Measurements from ENCODE around the gene ZNF20. TPM values are rescaled to one million over a fixed set of nuclear protein-coding genes. Genes with fewer than 3 reads are reported as not detected.

The ZNF20 gene
- total RNA-seq, 2 experiments from 2014 or later: 1.0 to 1.2 TPM

DNA sequence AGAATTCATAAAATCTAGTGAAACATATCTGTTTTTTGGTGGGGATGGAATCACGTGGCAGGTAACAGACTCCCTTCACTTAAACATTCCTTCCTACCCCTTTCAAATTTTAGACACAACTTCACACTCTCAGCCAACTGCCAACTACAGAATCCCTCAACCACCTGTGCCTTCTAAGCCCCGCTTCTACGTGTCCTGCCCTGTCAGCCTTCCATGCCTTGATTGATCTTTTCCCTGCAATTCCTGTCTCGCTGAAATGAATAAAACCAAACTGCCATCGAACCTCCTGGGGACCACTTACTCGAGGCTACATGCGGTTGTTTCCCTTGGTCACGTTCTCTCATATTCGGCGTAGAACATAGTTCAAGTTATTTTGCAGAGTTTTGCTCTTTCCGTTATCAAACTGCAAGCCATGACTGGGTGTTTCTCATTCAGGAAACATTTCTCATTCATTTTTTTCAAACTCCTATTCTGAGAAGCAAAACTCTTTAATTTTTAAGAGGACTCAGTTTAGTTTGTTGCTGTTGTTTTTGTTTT lies 15.2 kb upstream of the ZNF20 start:
- Histone ChIP-seq H3K36me3 (ENCODE audit: insufficient read depth, low read length) (no peaks in the 10 kb centered on the region), H3K27ac (ENCODE audit: low read depth in 1 of 2, low read length in 2 of 2) (no peak overlapping the region), H3K9me3 (ENCODE audit: control insufficient read depth in 1 of 2, insufficient read depth in 1 of 2, low read length in 2 of 2) (no peaks in the 10 kb centered on the region), H3K4me3 (ENCODE audit: low read length) (peak overlapping the region; percentile 64), H3K27me3 (ENCODE audit: control insufficient read depth in 1 of 2, insufficient read depth in 2 of 2, low read length in 2 of 2) (peaks cover 0 to 7% of the 10 kb centered on the region in 2 experiments), H3K4me1 (ENCODE audit: insufficient read depth, low read length) (peaks cover 36% of the 10 kb centered on the region)
- Mint-ChIP-seq H3K27me3 (no peaks in the 10 kb centered on the region), H3K36me3 (ENCODE audit: low read depth) (peaks cover 17% of the 10 kb centered on the region), H3K9me3 (no peaks in the 10 kb centered on the region), H3K4me3 (peak overlapping the region; percentile 82), H3K4me1 (ENCODE audit: low read depth) (peaks cover 23% of the 10 kb centered on the region), H3K27ac (no peak overlapping the region)
- POLR2A ChIA-PET: interaction anchor here (0.6 kb wide), 1 partner anchor 240 kb away, joined by 3 read pairs; no protein-coding TSS in a partner anchor
- DNase-seq (no peak), ATAC-seq (ENCODE audit: poor library complexity) (no peak)
- intact Hi-C loops (cut with DNase I, micrococcal nuclease): no loop called here
- CTCF ChIA-PET: no interaction called here
- TF ChIP-seq, protein P1, sequence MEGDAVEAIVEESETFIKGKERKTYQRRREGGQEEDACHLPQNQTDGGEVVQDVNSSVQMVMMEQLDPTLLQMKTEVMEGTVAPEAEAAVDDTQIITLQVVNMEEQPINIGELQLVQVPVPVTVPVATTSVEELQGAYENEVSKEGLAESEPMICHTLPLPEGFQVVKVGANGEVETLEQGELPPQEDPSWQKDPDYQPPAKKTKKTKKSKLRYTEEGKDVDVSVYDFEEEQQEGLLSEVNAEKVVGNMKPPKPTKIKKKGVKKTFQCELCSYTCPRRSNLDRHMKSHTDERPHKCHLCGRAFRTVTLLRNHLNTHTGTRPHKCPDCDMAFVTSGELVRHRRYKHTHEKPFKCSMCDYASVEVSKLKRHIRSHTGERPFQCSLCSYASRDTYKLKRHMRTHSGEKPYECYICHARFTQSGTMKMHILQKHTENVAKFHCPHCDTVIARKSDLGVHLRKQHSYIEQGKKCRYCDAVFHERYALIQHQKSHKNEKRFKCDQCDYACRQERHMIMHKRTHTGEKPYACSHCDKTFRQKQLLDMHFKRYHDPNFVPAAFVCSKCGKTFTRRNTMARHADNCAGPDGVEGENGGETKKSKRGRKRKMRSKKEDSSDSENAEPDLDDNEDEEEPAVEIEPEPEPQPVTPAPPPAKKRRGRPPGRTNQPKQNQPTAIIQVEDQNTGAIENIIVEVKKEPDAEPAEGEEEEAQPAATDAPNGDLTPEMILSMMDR (IDR thresholded peaks at IDR 0.05): no peak

DNA sequence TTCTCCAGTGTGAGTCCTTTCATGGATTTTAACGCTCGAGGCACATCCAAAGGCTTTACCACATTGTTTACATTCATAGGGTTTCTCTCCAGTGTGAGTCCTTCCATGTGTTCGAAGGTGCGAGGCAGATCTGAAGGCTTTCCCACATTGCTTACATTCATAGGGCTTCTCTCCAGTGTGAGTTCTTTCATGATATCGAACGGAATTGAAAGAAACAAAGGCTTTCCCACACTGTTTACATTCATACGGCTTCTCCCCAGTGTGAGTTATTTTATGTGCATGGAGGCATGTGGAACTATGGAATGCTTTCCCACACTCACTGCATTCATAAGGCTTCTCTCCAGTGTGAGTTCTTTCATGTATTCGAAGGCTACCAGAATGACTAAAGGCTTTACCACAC lies 5.2 kb upstream of the ZNF20 start:
- Mint-ChIP-seq H3K4me1 (ENCODE audit: low read depth) (peaks cover 20% of the 10 kb centered on the region), H3K27me3 (no peaks in the 10 kb centered on the region)
- H3K4me3 ChIP-seq (ENCODE audit: low read length): no peak overlapping the region

DNA sequence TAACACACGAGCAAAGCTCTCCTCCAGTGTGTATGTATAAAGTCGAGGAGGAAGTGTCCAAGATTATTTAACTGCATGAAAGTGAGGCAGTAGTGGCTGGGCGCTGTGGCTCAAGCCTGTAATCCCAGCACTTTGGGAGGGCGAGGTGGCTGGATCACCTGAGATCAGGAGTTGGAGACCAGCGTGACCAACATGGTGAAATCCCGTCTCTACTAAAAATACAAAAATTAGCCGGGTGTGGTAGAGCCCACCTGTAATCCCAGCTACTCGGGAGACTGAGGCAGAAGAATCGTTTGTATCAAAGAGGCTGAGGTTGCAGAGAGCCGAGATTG lies 1.2 kb upstream of the ZNF20 start:
- TF ChIP-seq, protein P1 (IDR thresholded peaks at IDR 0.05): peak; percentile 49
- Histone ChIP-seq H3K27ac (ENCODE audit: low read depth in 1 of 2, low read length in 2 of 2) (no peak overlapping the region), H3K27me3 (ENCODE audit: control insufficient read depth in 1 of 2, insufficient read depth in 2 of 2, low read length in 2 of 2) (no peaks in the 10 kb centered on the region), H3K4me3 (ENCODE audit: low read length) (no peak overlapping the region), H3K4me1 (ENCODE audit: insufficient read depth, low read length) (peaks cover 36% of the 10 kb centered on the region), H3K36me3 (ENCODE audit: insufficient read depth, low read length) (peaks cover 14% of the 10 kb centered on the region), H3K9me3 (ENCODE audit: control insufficient read depth in 1 of 2, insufficient read depth in 1 of 2, low read length in 2 of 2) (peaks cover 7 to 17% of the 10 kb centered on the region in 2 experiments)
- peak overlapping the region; percentile 88 for H3K4me3 Mint-ChIP-seq
- H3K36me3 Mint-ChIP-seq (ENCODE audit: low read depth): peaks cover 45% of the 10 kb centered on the region
- POLR2A ChIA-PET: interaction anchor here (0.7 to 2.1 kb wide), 3 partner anchors 22 to 218 kb away, joined by 3 to 10 read pairs (median 9); partner anchors contain the start of genes ZNF136 and ZNF563
- CTCF ChIA-PET: interaction anchor here (0.6 to 2.7 kb wide), 17 partner anchors 10 to 346 kb away, joined by 3 to 29 read pairs (median 8); partner anchors contain the start of genes ZNF136, ZNF700 and ZNF763
- ATAC-seq (ENCODE audit: poor library complexity): no peak
- peaks cover 43% of the 10 kb centered on the region for H3K4me1 Mint-ChIP-seq (ENCODE audit: low read depth)
- H3K9me3 Mint-ChIP-seq: peaks cover 3% of the 10 kb centered on the region
- no peak for DNase-seq
- intact Hi-C loops (cut with DNase I, micrococcal nuclease): loop anchor here (1.0 to 5.0 kb wide), 11 partner anchors 49 to 444 kb away; partner anchors contain the start of gene ZNF491 (in 1 of the 2)
- no peaks in the 10 kb centered on the region for H3K27me3 Mint-ChIP-seq
- no peak overlapping the region for H3K27ac Mint-ChIP-seq

More for the DNA sequence above, 5.2 kb upstream of the ZNF20 start:
- intact Hi-C loops (cut with DNase I, micrococcal nuclease): no loop called here
- Mint-ChIP-seq H3K4me3 (no peak overlapping the region), H3K36me3 (ENCODE audit: low read depth) (peaks cover 43% of the 10 kb centered on the region), H3K9me3 (peaks cover 3% of the 10 kb centered on the region), H3K27ac (no peak overlapping the region)
- POLR2A ChIA-PET: no interaction called here
- H3K36me3 ChIP-seq (ENCODE audit: insufficient read depth, low read length): peaks cover 14% of the 10 kb centered on the region
- TF ChIP-seq, protein P1 (IDR thresholded peaks at IDR 0.05): no peak
- ATAC-seq (ENCODE audit: poor library complexity): no peak
- peaks cover 12% of the 10 kb centered on the region for H3K4me1 ChIP-seq (ENCODE audit: insufficient read depth, low read length)
- no peak for DNase-seq
- no peak overlapping the region for H3K27ac ChIP-seq (ENCODE audit: low read depth in 1 of 2, low read length in 2 of 2)
- no peaks in the 10 kb centered on the region for H3K27me3 ChIP-seq (ENCODE audit: control insufficient read depth in 1 of 2, insufficient read depth in 2 of 2, low read length in 2 of 2)
- CTCF ChIA-PET: interaction anchor here (1.6 kb wide), 1 partner anchor 182 kb away, joined by 4 read pairs; no protein-coding TSS in a partner anchor
- peaks cover 8 to 21% of the 10 kb centered on the region in 2 experiments for H3K9me3 ChIP-seq (ENCODE audit: control insufficient read depth in 1 of 2, insufficient read depth in 1 of 2, low read length in 2 of 2)

All from CD4-positive, alpha-beta T cell (primary cell).